NAMALWA (cell line): Measurements from ENCODE around the gene AK9.
"Not testable (repeated sequence)": the region's sequence is repeated elsewhere in the genome, so short reads cannot be mapped to it uniquely, and the experiment has no call there.

ENCODE experiments used
- DNase-seq: peaks from one replicate; pipeline ENCODE4 v3.0.0-alpha.2; 2015; ENCODE audit warnings: low spot score

The AK9 gene

DNA sequence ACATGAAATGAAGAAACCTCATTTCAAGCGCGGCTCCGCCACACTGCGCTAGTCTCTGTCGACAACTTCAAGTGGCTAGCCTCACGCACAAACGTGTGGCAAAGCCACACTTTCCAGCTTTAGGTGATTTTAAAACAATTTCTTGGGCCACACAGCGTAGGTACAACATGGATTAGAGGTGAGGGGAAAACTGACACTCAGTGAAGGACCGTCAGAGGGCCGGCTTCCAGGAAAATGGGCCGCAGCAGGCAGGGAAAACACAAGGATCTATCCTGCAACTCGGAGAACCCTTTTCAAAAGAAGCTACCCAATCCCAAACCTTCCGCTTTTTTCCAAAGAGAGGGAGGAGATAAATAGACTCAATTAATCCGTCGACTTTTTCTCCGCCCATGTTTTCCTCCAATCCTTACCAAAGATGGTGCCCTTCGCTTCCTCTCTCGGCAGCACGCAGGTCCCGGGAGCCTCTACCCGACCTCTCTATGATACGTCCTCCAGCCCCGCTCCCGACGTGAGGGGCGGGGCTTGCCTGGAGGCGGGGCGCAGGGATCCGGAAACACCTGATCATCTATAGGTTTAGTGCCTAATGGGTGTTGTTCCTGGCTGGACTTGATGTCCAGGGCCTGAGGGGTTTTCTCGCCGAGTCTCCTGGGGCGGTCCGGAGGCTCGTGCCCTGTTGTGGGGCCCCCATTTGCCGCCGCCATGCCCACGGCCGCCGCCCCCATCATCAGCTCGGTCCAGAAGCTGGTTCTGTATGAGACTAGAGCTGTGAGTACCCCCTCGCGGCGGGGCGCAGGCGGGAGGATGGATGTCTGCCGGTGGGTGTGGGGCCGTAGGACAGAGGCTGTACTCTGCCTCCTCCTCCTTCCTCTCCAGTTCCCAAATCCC, at the start of gene AK9, which contains the start of gene FIG4:
AK9 (minus strand) TSS at position 466 of the 885 bp plus-strand sequence. CDS start 15,457 bp downstream, outside the sequence.
FIG4 (plus strand) TSS at position 560 of the 885 bp plus-strand sequence; CDS start at position 700, 140 bp downstream.
- peak; percentile 92 for DNase-seq

DNA sequence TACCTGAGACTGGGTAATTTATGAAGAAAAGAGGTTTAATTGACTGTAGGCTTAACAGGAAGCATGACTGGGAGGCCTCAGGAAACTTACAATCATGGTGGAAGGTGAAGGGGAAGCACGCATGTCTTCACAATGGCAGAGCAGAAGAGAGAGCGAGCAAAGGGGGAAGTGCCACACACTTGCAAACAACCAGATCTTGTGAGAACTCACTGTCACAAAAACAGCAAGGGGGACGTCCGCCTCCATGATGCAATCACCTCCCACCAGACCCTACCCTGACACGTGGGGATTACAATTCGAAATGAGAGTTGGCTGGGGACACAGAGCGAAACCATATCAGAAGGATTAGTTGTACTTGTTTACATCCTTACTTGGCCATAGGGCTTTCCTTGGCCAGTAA, 49.8 kb upstream of the AK9 start:
- no peak for DNase-seq

DNA sequence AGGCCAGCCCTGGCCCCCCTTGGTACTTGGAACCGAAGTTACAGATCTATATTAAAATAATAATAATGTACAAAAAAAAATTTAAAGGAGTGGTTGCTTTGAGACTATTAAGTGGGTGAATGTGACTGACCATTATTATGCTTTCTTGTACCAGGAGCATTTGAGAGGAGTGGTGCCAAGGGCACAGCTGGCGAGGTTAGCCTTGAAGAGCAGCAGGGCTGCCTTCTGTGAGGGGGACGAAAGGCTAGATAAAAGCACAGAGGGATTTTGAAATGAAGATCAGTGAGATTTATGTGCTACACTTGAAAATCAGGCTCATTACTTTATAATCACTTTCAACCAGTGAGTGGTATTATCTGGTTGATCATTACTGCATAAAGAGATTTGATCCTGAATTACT, 48.7 kb upstream of the AK9 start:
- DNase-seq: no peak

- DNase-seq: no peak
These were observed 47.7 kb upstream of the AK9 start for GRCh38 chr6:109738667-109739066.

- DNase-seq: no peak
These were observed 47.3 kb upstream of the AK9 start for GRCh38 chr6:109738255-109738654.

DNA sequence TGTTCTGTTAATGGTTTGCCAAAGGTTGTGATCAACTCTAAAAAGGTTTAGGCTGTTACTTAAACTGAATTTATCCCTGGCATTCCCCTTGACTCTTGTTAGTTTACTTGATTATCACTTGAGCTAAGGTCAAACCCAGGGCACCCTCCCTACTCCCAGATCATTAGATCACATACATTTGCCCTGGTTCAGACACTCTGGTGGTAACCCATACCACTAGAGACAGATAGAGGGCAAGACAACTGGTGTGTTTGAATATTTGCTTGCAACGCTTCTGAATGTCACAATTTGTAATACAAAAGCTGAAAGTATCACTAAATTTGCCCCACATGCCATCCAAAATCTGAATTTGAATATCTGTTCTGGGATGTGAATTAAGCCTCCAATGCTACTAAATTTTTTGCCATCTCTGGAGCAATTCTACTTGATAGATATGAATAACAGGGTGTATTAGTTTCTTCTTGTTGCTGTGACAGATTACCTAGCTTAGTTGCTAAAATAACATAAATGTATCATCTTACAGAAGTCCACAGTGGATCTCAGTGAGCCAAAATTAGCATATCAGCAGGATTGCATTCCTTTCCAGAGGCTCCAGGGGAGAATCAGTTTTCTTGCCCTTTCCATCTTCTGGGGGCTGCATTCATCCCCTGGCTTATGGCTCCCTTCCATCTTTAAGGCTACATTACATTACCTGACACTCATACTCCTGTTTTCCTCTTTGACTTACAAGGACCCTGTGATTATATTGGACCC, 45.4 kb upstream of the AK9 start:
- no peak for DNase-seq

GRCh38 chr6:109725250-109725649, 34.2 kb upstream of the AK9 start:
- not testable (repeated sequence) for DNase-seq

- DNase-seq: no peak
These were observed 31.7 kb upstream of the AK9 start for GRCh38 chr6:109722564-109723254.

GRCh38 chr6:109722011-109722410, 31.0 kb upstream of the AK9 start:
- DNase-seq: no peak

DNA sequence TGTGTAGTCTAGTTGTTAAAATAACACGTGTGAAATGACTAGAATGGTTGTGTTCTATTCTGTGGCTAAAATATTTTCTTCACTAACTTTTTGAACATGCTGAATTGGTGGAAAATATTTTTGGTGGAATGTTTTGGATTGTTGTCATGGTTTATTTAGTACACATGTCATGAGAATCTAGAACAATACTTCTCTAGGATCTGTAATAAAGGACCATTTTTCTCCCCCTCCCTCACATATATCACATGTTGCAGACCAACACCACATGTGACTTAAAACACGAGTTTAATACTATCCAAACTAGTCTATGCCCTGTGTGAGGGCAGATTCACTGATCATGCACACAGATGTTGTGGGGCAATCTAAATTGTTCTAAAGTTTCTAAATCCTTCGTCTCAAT, 29.3 kb upstream of the AK9 start:
- DNase-seq: no peak

DNA sequence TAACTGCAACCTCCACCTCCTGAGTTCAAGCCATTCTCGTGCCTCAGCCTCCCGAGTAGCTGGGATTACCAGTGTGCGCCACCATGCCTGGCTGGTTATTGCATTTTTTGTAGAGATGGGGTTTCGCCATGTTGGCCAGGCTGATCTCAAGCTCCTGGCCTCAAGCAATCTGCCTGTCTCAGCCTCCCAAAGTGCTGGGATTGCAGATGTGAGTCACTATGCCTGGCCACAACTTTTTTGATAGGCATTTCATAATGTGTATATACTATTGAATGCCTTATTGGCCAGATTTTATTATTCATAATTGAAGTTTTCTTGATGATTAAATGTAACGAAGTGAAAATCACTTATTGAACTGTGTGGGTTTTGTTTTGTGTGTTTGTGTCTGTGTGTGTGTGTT, 28.0 kb upstream of the AK9 start:
- no peak for DNase-seq

- DNase-seq: no peak
These were observed 27.0 kb upstream of the AK9 start for GRCh38 chr6:109717971-109718370.

GRCh38 chr6:109715616-109716015, 24.6 kb upstream of the AK9 start:
- no peak for DNase-seq

GRCh38 chr6:109714611-109715010, 23.6 kb upstream of the AK9 start:
- no peak for DNase-seq

GRCh38 chr6:109714166-109714565, 23.2 kb upstream of the AK9 start:
- no peak for DNase-seq

- no peak for DNase-seq
These were observed 22.1 kb upstream of the AK9 start for GRCh38 chr6:109713097-109713496.

GRCh38 chr6:109708099-109708498, 17.1 kb upstream of the AK9 start:
- not testable (repeated sequence) for DNase-seq

DNA sequence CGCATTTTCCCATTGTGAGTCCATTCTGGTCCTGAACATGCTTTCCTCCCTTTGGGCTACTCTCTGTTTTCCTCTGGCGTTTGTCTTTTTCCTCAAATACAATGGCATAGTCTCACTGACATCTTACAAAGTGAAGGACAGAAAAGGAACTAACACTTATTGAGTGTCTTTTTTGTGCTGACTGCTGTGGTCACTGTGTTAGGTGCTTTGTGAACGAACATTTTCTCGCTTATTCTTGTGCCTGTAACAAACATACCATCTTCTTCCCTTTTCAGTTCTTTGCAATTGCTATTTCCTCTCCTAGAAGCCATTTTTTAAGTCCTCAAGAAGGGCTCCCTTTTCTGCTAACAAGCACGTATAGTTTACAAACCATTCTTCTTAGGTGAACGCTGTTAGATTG, 15.5 kb upstream of the AK9 start:
- DNase-seq: no peak

DNA sequence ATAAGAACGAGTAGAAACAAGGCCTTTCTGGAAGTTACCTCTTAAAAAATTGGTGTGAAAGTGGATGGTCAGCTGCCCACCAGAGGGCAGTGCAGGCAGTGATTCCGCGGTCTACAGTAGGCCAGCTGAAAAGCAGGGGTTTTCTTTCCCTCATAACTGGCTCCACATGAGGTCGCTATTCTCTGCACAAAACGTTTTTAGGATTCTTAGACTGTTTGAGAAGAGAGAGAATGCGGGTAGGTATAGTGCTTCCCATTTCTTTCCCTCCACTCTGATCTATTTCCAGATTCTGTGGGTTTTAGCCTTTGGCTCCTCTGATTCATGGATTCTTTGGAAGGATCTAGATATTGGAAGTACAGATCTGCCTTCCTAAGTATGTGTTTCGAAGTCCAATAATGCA, 14.3 kb upstream of the AK9 start:
- peak; percentile 92 for DNase-seq

DNA sequence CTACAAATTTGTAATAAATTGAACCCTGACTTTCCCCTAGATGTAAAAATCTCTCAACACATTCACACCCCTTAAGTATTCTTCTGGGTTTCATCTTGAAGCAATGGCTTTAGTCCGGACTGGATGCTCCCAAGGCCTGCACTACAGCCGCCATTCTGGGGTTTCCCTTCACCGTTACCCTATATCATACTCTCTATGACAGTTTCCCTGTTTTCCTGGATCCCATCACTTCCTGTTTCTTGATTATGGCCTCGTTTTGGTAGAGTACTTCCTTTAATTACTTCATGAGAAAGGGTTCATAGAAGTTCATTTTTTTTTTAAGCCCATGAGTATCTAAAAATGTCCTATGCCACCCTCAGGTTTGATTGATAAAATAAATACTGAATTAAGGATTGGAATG, 11.8 kb upstream of the AK9 start:
- DNase-seq: no peak

- DNase-seq: no peak
These were observed 10.8 kb upstream of the AK9 start for GRCh38 chr6:109701774-109702173.

- no peak for DNase-seq
These were observed 10.2 kb upstream of the AK9 start for GRCh38 chr6:109701221-109701620.

DNA sequence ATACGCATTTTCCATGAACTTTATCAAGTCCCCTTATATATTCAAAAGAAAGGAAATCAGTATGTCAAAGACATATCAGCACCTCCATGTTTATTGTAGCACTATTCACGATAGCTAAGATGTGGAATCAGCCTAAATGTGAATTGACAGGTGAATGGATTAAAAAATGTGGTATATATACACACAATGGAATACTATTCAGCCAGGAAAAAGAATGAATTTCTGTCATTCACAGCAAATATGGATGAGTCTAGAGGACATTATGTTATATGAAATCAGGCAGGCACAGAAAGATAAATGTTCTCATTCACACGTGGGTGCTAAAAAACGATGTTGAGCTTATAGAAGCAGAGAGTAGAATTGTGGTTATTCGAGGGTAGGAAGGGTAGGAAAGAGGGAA, 5.4 kb upstream of the AK9 start:
- DNase-seq: no peak
